Fibroblast of peridontal ligament (primary cell): ENCODE data around the gene TTC39B.
A peak's percentile ranks its signal among the peaks of the same experiment; 100 is the strongest.
"Not testable (repeated sequence)": the region's sequence is repeated elsewhere in the genome, so short reads cannot be mapped to it uniquely, and the experiment has no call there.

Experiments
- DNase-seq: peaks from one replicate; pipeline ENCODE4 v3.0.0-alpha.2; 2010; ENCODE audit errors: extremely low read depth

TTC39B gene

DNA sequence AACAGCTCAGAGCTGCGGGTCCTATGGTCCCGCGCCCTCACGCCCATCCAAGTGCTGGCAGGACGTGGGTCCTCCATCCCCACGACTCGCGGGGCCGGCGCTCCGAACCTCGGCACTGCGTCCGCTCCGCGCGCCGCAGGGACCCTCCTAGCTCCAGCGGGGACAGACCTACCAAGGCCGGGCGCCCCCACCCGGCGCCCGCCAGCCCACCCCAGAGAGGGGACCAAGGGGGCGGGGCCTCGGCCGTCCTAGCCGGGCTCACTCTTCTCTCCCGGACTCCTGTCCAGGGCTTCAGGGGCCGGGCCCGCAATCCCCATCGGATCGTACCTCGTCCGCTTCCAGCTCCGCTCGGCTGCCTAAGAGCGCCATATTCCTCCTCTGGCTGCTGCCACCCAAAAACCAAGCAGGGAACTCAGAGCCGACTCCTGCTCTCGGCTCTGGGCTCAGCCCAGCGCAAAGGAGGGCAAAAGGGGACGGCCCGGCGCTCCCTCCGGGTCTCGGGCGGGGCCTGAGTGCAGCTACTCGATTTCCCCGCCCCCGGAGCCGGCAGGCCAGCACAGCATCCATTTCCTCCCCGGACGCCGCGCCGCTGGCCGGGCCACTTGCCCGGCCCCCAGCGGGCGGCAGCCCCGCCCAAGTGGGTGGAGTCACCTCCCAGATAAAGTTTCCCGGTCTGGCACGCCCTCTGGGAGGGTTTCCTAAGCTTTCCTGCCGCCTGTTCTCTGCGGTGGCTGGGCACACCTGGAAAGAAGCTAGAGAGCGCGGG, at the start of gene TTC39B:
Gene TTC39B, minus strand, starts transcription at position 460 of the 766 bp plus-strand sequence. Its CDS starts 91 bp downstream, at position 369.
- peak; percentile 82 for DNase-seq

GRCh38 chr9:15355669-15356068, 48.7 kb upstream of the TTC39B start:
- DNase-seq: no peak

DNA sequence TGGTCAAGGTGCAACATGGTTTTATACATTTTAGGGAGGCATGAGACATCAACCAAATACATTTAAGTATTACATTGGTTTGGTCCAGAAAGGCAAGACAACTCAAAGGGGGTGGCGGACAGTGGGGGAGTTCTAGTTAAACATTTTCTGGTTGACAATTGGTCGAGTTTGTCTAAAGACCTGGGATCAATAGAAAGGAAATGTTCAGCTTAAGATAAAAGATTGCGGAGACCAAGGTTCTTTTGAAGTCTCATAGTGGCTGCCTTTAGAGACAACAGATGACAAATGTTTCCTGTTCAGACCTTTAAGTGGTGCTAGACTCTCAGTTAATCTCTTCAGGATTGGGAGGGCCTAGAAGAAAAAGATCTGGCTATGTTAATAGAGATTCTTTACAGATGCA, 47.7 kb upstream of the TTC39B start:
- DNase-seq: no peak

- DNase-seq: no peak
Measured at GRCh38 chr9:15353892-15354291, 46.9 kb upstream of the TTC39B start.

DNA sequence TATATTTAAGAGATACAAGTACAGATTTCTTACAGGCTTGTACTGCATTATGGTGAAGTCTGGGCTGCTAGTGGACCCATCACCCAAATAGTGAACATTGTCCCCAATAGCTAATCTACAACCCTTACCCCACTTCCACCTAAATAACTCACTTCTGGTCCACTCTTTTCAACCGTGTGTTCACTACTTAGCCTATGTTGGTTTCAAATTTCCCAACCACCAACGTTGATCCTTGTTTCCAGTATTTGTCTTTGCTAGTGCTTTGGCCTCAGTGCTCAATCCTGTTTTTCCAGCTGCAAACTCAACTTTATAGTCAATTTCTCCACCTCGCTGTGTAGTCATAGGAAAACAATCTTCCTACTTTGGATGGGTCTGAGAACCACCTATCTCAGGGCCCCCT, 45.3 kb upstream of the TTC39B start:
- DNase-seq: no peak

- peak; percentile 30 for DNase-seq
Measured at GRCh38 chr9:15349892-15350761, 43.1 kb upstream of the TTC39B start.

DNA sequence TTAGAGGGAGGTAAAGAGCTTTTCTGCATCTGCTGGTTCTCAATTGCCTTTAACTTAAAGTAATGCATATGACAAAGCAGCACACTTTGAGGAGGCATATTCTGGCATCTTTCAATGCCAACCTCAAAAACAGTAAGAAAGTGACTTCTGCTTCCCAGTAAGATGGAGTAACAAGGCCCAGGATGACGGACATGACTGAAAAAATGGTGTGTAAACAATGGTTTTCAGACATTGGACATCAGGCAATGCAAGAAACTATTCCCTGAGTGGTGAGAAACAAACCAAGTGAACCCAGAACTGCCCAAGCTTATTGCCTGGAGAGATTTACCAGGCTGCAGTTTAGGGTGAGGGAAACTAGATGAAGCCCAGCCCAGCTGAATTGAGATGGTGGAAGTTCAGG, 39.8 kb upstream of the TTC39B start:
- DNase-seq: no peak

GRCh38 chr9:15344191-15344590, 37.2 kb upstream of the TTC39B start:
- DNase-seq: no peak

DNA sequence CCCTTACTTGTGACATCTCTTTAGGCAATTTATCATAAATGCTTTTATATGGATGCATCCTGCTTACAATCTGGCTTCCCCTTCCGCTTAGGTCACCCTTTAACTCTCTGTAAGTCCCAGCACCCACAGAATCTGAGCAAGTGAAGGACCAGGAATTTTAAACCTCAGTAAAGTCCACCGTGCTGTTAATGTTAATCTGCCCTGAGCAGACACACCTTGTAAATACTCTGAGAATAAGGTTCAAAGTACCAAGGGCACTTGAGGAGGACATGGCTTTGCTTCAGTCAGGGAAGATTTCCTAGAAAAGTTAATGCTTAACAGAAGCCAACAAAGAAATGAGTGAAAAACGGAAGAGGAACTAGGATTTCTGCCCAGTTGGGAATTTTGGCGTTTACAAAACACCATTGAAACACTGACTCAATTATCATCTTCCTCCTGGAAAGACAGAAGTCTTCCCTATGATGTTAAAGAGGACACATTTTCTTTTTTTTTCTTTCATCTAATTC, 26.4 kb upstream of the TTC39B start:
- no peak for DNase-seq

DNA sequence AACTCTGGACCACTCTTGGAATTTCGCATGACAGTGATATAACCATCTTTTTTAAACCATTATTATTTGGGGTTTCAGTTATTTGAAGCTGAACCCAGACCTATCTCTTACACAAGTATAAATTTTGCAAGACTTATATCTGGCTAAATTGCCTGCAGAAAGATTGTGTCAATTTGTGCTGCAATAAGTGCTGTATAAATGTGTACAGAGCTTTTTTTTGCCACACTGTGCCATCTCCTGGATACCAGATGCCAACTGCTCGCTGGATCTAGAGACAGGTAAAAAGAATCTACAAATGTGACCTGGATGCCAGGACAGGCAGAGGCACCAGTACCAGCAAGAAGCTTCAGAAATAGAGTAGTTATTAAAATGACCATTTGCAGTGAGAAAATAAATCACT, 25.9 kb upstream of the TTC39B start:
- no peak for DNase-seq

GRCh38 chr9:15329539-15330109, 22.6 kb upstream of the TTC39B start:
- no peak for DNase-seq

DNA sequence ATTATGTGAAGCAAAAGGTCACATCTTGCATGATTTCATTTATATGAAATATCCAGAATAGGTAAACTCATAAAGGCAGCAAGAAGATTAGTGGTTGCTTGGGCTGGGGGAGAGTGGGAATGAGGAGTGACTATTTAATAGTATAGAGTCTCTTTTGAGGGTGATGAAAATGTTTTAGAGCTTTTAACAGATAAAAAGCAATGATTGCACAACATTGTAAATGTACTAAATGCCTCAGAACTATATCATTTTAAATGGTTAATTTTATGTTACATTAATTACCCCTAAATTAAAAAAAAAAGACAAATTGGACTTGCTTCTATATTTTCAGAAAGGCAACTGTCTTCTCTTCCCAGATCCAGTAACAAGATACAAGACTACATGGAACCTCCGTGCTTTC, 21.9 kb upstream of the TTC39B start:
- no peak for DNase-seq

GRCh38 chr9:15322695-15323094, 15.7 kb upstream of the TTC39B start:
- DNase-seq: not testable (repeated sequence)

- not testable (repeated sequence) for DNase-seq
Measured at GRCh38 chr9:15319661-15320060, 12.6 kb upstream of the TTC39B start.

GRCh38 chr9:15317836-15318235, 10.8 kb upstream of the TTC39B start:
- DNase-seq: no peak

- DNase-seq: no peak
Measured at GRCh38 chr9:15311607-15312006, 4.6 kb upstream of the TTC39B start.

- DNase-seq: no peak
Measured at GRCh38 chr9:15310107-15310850, 3.3 kb upstream of the TTC39B start.

GRCh38 chr9:15308511-15308910, 1.5 kb upstream of the TTC39B start:
- peak; percentile 51 for DNase-seq

- no peak for DNase-seq
Measured at GRCh38 chr9:15307523-15307841, 466 bp upstream of the TTC39B start.

DNA sequence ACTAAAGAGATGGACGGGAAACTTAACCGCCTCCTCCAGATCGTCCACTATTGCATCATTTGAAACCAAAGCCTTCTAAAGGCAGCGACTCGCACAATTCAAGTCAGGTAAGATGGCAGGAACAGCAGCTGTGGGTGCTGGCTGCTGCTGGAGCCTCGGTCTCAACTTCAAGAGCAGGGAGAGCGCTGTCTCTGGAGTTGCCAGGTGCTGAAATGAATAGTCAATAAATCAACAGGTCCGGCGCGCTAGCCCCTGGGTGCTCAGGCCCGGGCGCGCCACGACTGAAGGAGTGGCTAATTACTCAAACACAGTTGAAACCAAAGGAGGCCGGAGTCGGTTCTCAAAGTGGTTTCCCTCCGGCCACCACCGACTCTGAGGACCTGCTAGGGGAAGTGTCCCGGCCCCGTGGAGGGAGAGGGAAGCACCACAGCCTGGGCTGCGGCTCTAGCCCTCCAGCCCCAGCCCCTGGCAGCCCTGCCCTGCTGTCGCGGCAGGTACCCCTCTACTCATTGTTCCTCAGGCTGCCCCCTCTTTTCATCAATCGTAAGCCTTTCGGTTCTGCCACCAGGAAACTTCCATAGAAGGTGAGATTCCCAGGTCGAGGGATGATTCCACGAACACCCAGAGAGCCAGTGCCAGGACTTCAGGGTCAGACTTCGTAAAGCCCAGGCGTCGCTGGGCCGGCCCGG, 804 bp downstream of the TTC39B start:
- peak; percentile 60 for DNase-seq

DNA sequence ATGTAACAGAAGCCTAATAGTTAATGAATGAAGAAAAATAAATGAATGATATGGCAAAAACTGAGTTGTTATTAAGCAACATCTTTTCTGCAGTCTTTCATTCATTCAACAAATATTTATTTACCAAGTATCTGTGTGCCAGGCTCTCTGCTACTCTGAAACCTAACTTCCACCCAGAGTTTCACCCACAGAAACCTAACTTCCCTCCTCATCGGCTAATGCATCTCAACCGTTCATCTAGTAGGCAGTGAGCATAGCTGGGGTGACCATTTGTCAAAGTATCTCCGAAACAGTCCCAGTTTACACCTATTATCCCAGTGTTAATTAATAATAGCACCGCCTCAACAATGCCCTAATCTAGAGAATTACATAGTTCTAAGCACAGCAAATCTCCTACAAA, 1.5 kb downstream of the TTC39B start:
- DNase-seq: no peak
